ENCODE measurements around the gene CNPY4.
"Not testable (repeated sequence)": the region's sequence is repeated elsewhere in the genome, so short reads cannot be mapped to it uniquely, and the experiment has no call there.

Gene CNPY4

GRCh38 chr7:100127866-100128636 lies 8.6 kb downstream of the CNPY4 start:
- ChIA-PET POLR2A (no interaction called here), CTCF (interaction anchor here (0.8 to 8.0 kb wide), 6 partner anchors 10 to 148 kb away, joined by 3 to 114 read pairs (median 8); partner anchors contain the start of gene LAMTOR4)
- DNase-seq (ENCODE audit: extremely low spot score): peak; percentile 33
- TF ChIP-seq, protein P1, sequence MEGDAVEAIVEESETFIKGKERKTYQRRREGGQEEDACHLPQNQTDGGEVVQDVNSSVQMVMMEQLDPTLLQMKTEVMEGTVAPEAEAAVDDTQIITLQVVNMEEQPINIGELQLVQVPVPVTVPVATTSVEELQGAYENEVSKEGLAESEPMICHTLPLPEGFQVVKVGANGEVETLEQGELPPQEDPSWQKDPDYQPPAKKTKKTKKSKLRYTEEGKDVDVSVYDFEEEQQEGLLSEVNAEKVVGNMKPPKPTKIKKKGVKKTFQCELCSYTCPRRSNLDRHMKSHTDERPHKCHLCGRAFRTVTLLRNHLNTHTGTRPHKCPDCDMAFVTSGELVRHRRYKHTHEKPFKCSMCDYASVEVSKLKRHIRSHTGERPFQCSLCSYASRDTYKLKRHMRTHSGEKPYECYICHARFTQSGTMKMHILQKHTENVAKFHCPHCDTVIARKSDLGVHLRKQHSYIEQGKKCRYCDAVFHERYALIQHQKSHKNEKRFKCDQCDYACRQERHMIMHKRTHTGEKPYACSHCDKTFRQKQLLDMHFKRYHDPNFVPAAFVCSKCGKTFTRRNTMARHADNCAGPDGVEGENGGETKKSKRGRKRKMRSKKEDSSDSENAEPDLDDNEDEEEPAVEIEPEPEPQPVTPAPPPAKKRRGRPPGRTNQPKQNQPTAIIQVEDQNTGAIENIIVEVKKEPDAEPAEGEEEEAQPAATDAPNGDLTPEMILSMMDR (IDR thresholded peaks at IDR 0.05; ENCODE audit: control extremely low read depth, extremely low read depth, low read depth, missing control alignments): no peak

DNA sequence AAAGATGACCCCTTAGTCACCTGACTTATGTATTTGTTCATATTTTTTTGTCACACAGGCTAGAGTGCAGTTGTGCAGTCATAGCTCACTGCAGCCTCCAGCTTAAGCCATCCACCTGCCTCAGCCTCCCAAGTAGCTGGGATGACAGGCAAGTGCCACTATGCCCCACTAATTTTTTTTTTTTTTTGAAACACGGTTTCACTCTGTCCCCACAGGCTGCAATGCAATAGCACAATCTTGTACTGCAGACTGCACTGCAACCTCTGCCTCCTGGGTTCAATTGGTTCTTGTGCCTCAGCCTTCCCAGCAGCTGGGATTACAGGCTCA lies 9.2 kb downstream of the CNPY4 start:
- TF ChIP-seq, protein P1 (IDR thresholded peaks at IDR 0.05; ENCODE audit: control extremely low read depth, extremely low read depth, low read depth, missing control alignments): no peak
- CTCF ChIA-PET: interaction anchor here (0.8 to 8.0 kb wide), 8 partner anchors 9 to 215 kb away, joined by 3 to 114 read pairs (median 4); partner anchors contain the start of gene LAMTOR4
- DNase-seq (ENCODE audit: extremely low spot score): no peak
- POLR2A ChIA-PET: no interaction called here

DNA sequence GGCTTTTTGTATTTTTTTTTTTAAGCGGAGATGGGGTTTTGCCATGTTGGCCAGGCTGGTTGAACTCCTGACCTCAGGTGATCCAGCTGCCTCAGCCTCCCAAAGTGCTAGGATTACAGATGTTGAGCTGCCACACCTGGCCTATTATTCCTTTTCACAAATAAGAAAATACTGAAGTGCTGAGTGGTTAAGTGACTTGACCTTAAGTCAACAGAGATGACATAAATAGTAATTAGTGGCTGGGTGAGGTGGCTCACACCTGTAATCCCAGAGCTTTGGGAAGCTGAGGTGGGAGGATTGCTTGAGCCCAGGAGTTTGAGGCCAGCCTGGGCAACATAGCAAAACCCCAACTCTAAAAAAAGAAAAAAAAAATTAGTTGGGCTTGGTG lies 10.8 kb downstream of the CNPY4 start:
- POLR2A ChIA-PET; DNase-seq (ENCODE audit: extremely low spot score): not testable (repeated sequence)
- CTCF ChIA-PET: interaction anchor here (0.9 to 8.0 kb wide), 21 partner anchors 7 to 320 kb away, joined by 3 to 114 read pairs (median 6); partner anchors contain the start of genes GAL3ST4, GPC2, LAMTOR4 and TRIM4

DNA sequence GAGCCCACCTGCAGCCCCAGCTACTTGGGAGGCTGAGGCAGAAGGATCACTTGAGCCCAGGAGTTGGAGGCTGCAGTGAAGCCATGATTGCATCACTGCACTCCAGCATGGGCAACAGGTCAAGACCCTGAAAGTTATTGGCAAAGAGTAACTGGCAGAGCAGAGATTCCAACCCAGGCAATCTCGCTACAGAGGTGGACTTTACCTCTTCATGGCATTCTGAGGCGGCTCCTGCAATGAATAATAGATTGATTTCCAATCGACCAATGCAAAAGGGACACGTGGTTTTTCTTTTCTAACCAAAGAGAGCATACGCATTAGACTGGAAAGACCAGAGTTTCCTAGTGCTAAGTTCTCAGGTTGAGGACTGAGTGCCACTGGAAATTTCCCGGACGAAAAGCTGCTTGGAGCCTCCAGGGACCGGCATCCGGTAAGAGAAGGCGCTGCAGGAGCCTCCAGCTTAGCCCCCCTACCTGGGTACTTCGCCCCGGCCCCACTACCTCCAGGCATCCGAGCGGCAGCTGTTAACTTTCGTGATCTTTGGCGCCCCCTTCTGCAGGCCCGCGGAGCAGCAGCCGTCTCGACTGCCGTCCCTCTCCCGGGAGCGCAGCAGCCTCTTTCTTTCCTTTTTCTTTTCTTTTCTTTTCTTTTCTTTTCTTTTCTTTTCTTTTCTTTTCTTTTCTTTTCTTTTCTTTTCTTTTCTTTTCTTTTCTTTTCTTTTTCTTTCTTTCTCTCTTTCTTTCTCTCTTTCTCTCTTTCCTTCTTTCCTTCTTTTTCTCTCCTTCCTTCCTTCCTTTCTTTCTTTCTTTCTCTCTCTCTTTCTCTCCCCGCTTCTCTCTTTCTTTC lies 11.4 kb downstream of the CNPY4 start:
- TF ChIP-seq, protein P1 (IDR thresholded peaks at IDR 0.05; ENCODE audit: control extremely low read depth, extremely low read depth, low read depth, missing control alignments): peak; percentile 98
- ChIA-PET POLR2A (no interaction called here), CTCF (interaction anchor here (0.6 to 8.0 kb wide), 24 partner anchors 8 to 320 kb away, joined by 3 to 114 read pairs (median 6); partner anchors contain the start of genes AP4M1, GAL3ST4, GPC2 and LAMTOR4)
- peak; percentile 81 for DNase-seq (ENCODE audit: extremely low spot score)

- no peak for DNase-seq (ENCODE audit: extremely low spot score)
- TF ChIP-seq, protein P1 (IDR thresholded peaks at IDR 0.05; ENCODE audit: control extremely low read depth, extremely low read depth, low read depth, missing control alignments): no peak
- CTCF ChIA-PET: interaction anchor here (0.8 to 8.0 kb wide), 34 partner anchors 9 to 427 kb away, joined by 3 to 114 read pairs (median 8); partner anchors contain the start of genes AP4M1, GAL3ST4, LAMTOR4 and MCM7
- POLR2A ChIA-PET: interaction anchor here (1.0 kb wide), 1 partner anchor 298 kb away, joined by 3 read pairs; the partner anchor contains the start of gene MEPCE
Measured at GRCh38 chr7:100132126-100132525, 12.7 kb downstream of the CNPY4 start.

DNA sequence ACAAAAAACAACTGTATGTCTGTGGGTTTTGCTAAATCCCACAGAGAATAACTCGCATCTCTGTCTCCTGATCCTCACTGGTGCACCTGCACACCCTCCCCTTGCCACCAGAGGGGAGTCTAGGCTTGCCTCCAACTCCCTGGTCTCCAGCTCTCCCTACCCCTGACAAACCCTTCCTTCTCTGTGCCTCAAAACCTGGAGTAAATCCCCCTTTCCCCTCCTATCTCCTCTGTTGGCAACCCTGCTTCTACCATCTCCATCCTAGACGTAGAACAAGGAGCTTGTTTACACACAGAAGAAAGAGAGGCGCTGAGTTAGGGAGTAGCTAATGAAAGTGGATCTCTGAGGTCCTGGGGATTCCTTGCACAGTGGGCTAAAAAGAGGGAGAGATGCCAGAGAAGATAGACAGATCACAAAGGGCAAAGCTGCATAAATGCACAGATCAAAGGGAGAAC lies 13.3 kb downstream of the CNPY4 start:
- CTCF ChIA-PET: interaction anchor here (0.6 to 8.0 kb wide), 42 partner anchors 10 to 427 kb away, joined by 3 to 114 read pairs (median 4); partner anchors contain the start of genes AP4M1, GAL3ST4, LAMTOR4 and MCM7
- TF ChIP-seq, protein P1 (IDR thresholded peaks at IDR 0.05; ENCODE audit: control extremely low read depth, extremely low read depth, low read depth, missing control alignments): peak; percentile 97
- peak; percentile 81 for DNase-seq (ENCODE audit: extremely low spot score)
- POLR2A ChIA-PET: interaction anchor here (1.0 kb wide), 1 partner anchor 297 kb away, joined by 3 read pairs; the partner anchor contains the start of gene MEPCE
